GM21786 (cell line): ENCODE measurements around the gene RAMAC.
A peak's percentile ranks its signal among the peaks of the same experiment; 100 is the strongest.
"Not testable (repeated sequence)": the region's sequence is repeated elsewhere in the genome, so short reads cannot be mapped to it uniquely, and the experiment has no call there.

Experiments
- ATAC-seq: cut with Tn5 transposase; IDR thresholded peaks from one replicate; pipeline ENCODE4 v1.9.1; 2021; ENCODE audit not compliant: unreplicated experiment

The RAMAC gene

GRCh38 chr15:82966671-82967071 is 19.3 kb upstream of the RAMAC start:
- ATAC-seq = peak; percentile 79

GRCh38 chr15:82968066-82968465 is 17.9 kb upstream of the RAMAC start:
- ATAC-seq = no peak

GRCh38 chr15:82969353-82969752 is 16.7 kb upstream of the RAMAC start:
- ATAC-seq = no peak

GRCh38 chr15:82970078-82970686 is 15.8 kb upstream of the RAMAC start:
- no peak for ATAC-seq

- ATAC-seq = no peak
Measured at GRCh38 chr15:82970696-82971095, 15.3 kb upstream of the RAMAC start.

GRCh38 chr15:82971218-82971984 is 14.6 kb upstream of the RAMAC start:
- ATAC-seq = no peak

GRCh38 chr15:82972990-82973389 is 13.0 kb upstream of the RAMAC start:
- ATAC-seq = no peak

- ATAC-seq = no peak
Measured at GRCh38 chr15:82977076-82977475, 8.9 kb upstream of the RAMAC start.

GRCh38 chr15:82978438-82978837 is 7.6 kb upstream of the RAMAC start:
- ATAC-seq = no peak

- no peak for ATAC-seq
Measured at GRCh38 chr15:82979726-82980125, 6.3 kb upstream of the RAMAC start.

GRCh38 chr15:82980981-82981380 is 5.0 kb upstream of the RAMAC start:
- no peak for ATAC-seq

GRCh38 chr15:82986442-82986780 is 401 bp downstream of the RAMAC start:
- peak; percentile 7 for ATAC-seq

GRCh38 chr15:82992436-82992998 is 6.5 kb downstream of the RAMAC start:
- no peak for ATAC-seq

GRCh38 chr15:82993144-82993543 is 7.1 kb downstream of the RAMAC start:
- ATAC-seq = no peak

- no peak for ATAC-seq
Measured at GRCh38 chr15:82995076-82995475, 9.1 kb downstream of the RAMAC start.

GRCh38 chr15:82995938-82996337 is 9.9 kb downstream of the RAMAC start:
- no peak for ATAC-seq

GRCh38 chr15:82999426-82999825 is 13.4 kb downstream of the RAMAC start:
- no peak for ATAC-seq

GRCh38 chr15:82999905-83000671 is 14.1 kb downstream of the RAMAC start:
- peak; percentile 70 for ATAC-seq

- ATAC-seq = not testable (repeated sequence)
Measured at GRCh38 chr15:83000672-83001031, 14.6 kb downstream of the RAMAC start.

GRCh38 chr15:83010709-83011270 is 24.8 kb downstream of the RAMAC start:
- ATAC-seq = peak; percentile 58

- ATAC-seq = peak; percentile 93
Measured at GRCh38 chr15:83011271-83012075, 25.5 kb downstream of the RAMAC start, which contains the start of gene C15orf40. TSS of gene C15orf40 (minus strand) at chr15:83011639. CDS start at chr15:83011607, 32 bp downstream.
